KMS-11 (cell line): ENCODE measurements around the gene NUDT13.
"Not testable (repeated sequence)": the region's sequence is repeated elsewhere in the genome, so short reads cannot be mapped to it uniquely, and the experiment has no call there.

Experiments
- H2AFZ ChIP-seq: fragments of 200-600 bp; sonication (generic); 2 replicates; pipeline ENCODE4 v1.6.1; 2016; ENCODE audit warnings: antibody characterized with exemption, mixed run types, low read depth
- H3K27ac ChIP-seq: fragments of 200-600 bp; sonication (generic); 2 replicates; pipeline ENCODE4 v1.6.1; 2016; ENCODE audit warnings: mild to moderate bottlenecking, mixed run types
- H3K27me3 ChIP-seq: fragments of 200-600 bp; sonication (generic); 2 replicates; pipeline ENCODE4 v1.6.1; 2017; ENCODE audit warnings: mild to moderate bottlenecking, low read depth, mixed run types, moderate library complexity; ENCODE audit not compliant: insufficient read depth
- H3K36me3 ChIP-seq: fragments of 200-600 bp; sonication (generic); 2 replicates; pipeline ENCODE4 v1.6.1; 2017; ENCODE audit warnings: mild to moderate bottlenecking, mixed run types; ENCODE audit not compliant: insufficient read depth
- H3K4me1 ChIP-seq: fragments of 200-600 bp; sonication (generic); 2 replicates; pipeline ENCODE4 v1.6.1; 2016; ENCODE audit warnings: mild to moderate bottlenecking, low read depth, mixed run types; ENCODE audit not compliant: poor library complexity, severe bottlenecking
- H3K4me2 ChIP-seq: fragments of 200-600 bp; sonication (generic); 2 replicates; pipeline ENCODE4 v1.7.0; 2016; ENCODE audit warnings: mild to moderate bottlenecking, mixed run types
- H3K4me3 ChIP-seq: fragments of 200-600 bp; sonication (generic); IDR thresholded peaks from 2 replicates; pipeline ENCODE4 v1.6.1; 2017; ENCODE audit warnings: low read depth, low read length, mixed read lengths; ENCODE audit not compliant: insufficient read depth
- H3K79me2 ChIP-seq: fragments of 200-600 bp; sonication (generic); 2 replicates; pipeline ENCODE4 v1.6.1; 2016; ENCODE audit warnings: low read depth, mixed run types; ENCODE audit not compliant: insufficient read depth
- H3K9ac ChIP-seq: fragments of 200-600 bp; sonication (generic); 2 replicates; pipeline ENCODE4 v1.6.1; 2016; ENCODE audit warnings: mild to moderate bottlenecking, mixed run types
- H4K20me1 ChIP-seq: fragments of 200-600 bp; sonication (generic); 2 replicates; pipeline ENCODE4 v1.6.1; 2016; ENCODE audit warnings: mild to moderate bottlenecking, mixed run types; ENCODE audit not compliant: insufficient read depth
- CTCF ChIP-seq: fragments of 200-600 bp; sonication (generic); conservative IDR thresholded peaks from 2 replicates; pipeline ENCODE4 v1.6.1; 2017; ENCODE audit warnings: low read depth, mild to moderate bottlenecking, antibody characterized with exemption, low read length, moderate library complexity, mixed read lengths

Gene NUDT13

GRCh38 chr10:73139251-73139650 lies 29.0 kb downstream of the NUDT13 start:
- H3K9ac ChIP-seq, result no peak overlapping the region
- H3K4me1 ChIP-seq, result no peaks in the 10 kb centered on the region
- no peak overlapping the region for H3K4me2 ChIP-seq
- H3K27me3 ChIP-seq, result no peaks in the 10 kb centered on the region
- no peaks in the 10 kb centered on the region for H3K79me2 ChIP-seq
- no peaks in the 10 kb centered on the region for H4K20me1 ChIP-seq
- H3K36me3 ChIP-seq, result peaks cover 5% of the 10 kb centered on the region
- H2AFZ ChIP-seq, result no peak overlapping the region
- TF ChIP-seq CTCF, result no peak
- no peak overlapping the region for H3K27ac ChIP-seq
- H3K4me3 ChIP-seq, result no peak overlapping the region

- Histone ChIP-seq H3K36me3 (peaks cover 4% of the 10 kb centered on the region; the same call in 1 of the 2 replicates), H4K20me1 (no peaks in the 10 kb centered on the region), H3K4me2 (no peak overlapping the region), H3K4me1 (no peaks in the 10 kb centered on the region), H3K9ac (no peak overlapping the region), H2AFZ (no peak overlapping the region), H3K79me2 (no peaks in the 10 kb centered on the region), H3K4me3 (no peak overlapping the region), H3K27ac (no peak overlapping the region), H3K27me3 (no peaks in the 10 kb centered on the region)
- TF ChIP-seq CTCF, result no peak
Measured at GRCh38 chr10:73141603-73142002, 31.3 kb downstream of the NUDT13 start.

- not testable (repeated sequence) for H3K27me3 ChIP-seq, H3K9ac ChIP-seq, H3K4me3 ChIP-seq, H3K27ac ChIP-seq, H3K79me2 ChIP-seq, H2AFZ ChIP-seq, H3K4me2 ChIP-seq, H3K4me1 ChIP-seq, H4K20me1 ChIP-seq, H3K36me3 ChIP-seq
Measured at GRCh38 chr10:73150633-73151413, 40.6 kb downstream of the NUDT13 start.

- Histone ChIP-seq H3K4me2 (no peak overlapping the region), H3K36me3 (peaks cover 8% of the 10 kb centered on the region; the same call in 1 of the 2 replicates), H3K4me1 (peaks cover 5% of the 10 kb centered on the region), H3K79me2 (0 out of 2 replicates have a peak, but pooled peaks cover 6% of the 10 kb centered on the region), H3K27ac (no peak overlapping the region), H3K27me3 (no peaks in the 10 kb centered on the region), H2AFZ (no peak overlapping the region), H4K20me1 (no peaks in the 10 kb centered on the region), H3K9ac (no peak overlapping the region), H3K4me3 (no peak overlapping the region)
- TF ChIP-seq CTCF, result no peak
Measured at GRCh38 chr10:73152009-73152408, 41.8 kb downstream of the NUDT13 start.

GRCh38 chr10:73156054-73156453 lies 45.8 kb downstream of the NUDT13 start:
- 0 out of 2 replicates have a peak, but pooled peaks cover 4% of the 10 kb centered on the region for H3K36me3 ChIP-seq
- no peak overlapping the region for H3K27ac ChIP-seq
- H3K4me1 ChIP-seq, result peaks cover 11% of the 10 kb centered on the region
- H3K4me3 ChIP-seq, result no peak overlapping the region
- no peak overlapping the region for H3K4me2 ChIP-seq
- H3K79me2 ChIP-seq, result peaks cover 14% of the 10 kb centered on the region; the same call in 1 of the 2 replicates
- no peak overlapping the region for H2AFZ ChIP-seq
- no peak overlapping the region for H3K9ac ChIP-seq
- H3K27me3 ChIP-seq, result no peaks in the 10 kb centered on the region
- H4K20me1 ChIP-seq, result no peaks in the 10 kb centered on the region
- no peak for TF ChIP-seq CTCF
